SW480 (cell line): ENCODE data around the gene SPEN.

ENCODE experiments used
- DNase-seq: peaks from one replicate; pipeline ENCODE4 v3.0.0-alpha.2; 2016; ENCODE audit warnings: low spot score

SPEN gene

DNA sequence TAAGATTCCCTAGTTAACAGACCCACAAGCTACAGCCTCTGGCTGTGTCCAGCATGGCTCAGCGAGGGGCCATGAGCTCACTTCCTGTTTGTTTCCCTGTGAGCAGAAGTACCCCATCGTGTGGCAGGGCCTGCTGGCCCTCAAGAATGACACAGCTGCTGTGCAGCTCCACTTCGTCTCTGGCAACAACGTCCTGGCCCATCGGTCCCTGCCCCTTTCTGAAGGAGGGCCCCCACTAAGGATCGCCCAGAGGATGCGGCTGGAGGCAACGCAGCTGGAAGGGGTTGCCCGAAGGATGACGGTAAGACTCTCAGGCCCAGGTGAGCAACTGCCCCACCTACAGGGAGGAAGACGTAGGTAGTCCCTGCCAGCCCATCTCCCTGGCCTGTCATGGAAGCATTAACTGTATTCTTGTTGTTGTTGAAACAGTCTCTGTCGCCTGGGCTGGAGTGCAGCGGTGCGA is 90.2 kb downstream of the SPEN start:
- no peak for DNase-seq

GRCh38 chr1:15938628-15939161 is 91.2 kb downstream of the SPEN start:
- DNase-seq = no peak

DNA sequence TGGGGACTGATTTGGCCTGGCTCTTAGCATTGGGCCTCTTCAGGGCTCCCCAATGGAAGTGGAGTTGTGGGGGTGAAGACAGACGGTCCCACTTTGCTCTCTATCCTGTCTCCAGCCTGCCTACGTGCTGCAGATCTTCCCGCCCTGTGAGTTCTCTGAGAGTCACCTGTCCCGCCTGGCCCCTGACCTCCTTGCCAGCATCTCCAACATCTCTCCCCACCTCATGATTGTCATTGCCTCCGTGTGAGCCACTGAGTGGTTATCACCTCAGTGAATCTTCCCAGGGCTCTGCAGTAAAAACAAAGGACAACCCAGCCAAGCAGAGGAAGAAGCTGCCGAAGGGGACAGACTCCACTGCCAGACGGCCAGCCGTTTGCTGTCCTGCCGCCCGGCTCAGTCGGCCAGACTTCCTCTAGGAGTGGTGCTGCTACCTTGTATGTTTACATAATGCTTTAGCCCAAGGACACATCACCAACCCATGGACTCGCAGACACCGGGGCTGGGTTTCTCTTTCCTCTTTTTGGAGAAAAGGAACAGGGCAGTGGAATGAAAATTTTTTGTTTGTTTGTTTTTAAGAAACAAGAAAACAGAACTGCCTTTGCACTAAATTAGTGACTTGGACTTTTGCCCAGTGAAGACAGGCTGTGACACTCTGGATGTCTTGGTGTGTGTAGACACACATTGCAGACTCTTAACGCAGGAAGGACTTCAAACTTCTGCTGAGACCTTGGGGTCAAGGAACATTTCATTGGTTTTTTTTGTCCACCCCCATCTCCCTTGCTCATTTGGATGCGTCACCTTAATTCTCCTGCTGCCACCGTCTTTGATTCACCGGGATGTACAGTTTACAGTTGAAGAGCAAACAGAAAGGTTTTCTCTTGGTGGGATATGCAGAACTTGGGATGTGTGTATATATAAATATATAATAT is 91.9 kb downstream of the SPEN start:
- DNase-seq = no peak

DNA sequence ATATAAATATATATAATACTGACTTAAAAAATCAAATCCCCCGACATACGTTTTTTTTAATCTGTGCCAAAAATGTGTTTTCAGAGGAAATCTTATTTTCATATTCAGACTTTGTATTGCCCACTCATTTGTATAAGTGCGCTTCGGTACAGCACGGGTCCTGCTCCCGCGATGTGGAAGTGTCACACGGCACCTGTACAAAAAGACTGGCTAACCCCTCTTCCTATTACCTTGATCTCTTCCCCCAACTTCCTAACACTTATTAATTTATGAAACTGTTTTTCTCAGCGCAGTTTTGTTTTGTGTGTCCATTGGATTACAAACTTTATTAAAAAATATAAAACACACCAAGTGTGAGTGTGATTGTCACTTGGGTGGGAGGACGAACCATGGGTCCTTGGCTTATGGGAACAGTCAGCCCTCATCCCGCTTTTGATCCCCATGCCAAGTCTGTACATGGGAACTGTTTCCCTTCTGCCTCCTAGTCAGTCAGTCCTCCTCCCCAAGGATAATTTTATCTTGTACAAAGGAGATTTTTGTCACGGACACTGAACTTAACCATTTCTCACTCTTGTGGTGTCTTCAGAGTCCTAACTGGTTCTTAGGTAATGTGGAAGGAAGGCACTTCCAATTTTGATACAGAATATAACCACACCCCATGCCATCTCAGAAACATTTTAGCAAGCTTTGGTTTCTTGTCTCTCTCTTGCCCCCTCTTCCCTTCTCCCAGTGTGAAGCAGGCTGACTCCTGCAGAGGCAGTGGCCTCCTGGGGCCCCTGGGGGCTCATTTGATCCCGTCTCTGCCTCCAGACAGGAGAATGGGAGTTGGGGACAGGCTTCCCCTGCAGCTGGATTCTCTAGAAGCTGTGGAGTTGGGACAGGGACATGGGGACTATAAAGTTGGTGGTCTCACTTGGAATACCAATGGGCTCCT is 92.9 kb downstream of the SPEN start:
- DNase-seq = no peak

DNA sequence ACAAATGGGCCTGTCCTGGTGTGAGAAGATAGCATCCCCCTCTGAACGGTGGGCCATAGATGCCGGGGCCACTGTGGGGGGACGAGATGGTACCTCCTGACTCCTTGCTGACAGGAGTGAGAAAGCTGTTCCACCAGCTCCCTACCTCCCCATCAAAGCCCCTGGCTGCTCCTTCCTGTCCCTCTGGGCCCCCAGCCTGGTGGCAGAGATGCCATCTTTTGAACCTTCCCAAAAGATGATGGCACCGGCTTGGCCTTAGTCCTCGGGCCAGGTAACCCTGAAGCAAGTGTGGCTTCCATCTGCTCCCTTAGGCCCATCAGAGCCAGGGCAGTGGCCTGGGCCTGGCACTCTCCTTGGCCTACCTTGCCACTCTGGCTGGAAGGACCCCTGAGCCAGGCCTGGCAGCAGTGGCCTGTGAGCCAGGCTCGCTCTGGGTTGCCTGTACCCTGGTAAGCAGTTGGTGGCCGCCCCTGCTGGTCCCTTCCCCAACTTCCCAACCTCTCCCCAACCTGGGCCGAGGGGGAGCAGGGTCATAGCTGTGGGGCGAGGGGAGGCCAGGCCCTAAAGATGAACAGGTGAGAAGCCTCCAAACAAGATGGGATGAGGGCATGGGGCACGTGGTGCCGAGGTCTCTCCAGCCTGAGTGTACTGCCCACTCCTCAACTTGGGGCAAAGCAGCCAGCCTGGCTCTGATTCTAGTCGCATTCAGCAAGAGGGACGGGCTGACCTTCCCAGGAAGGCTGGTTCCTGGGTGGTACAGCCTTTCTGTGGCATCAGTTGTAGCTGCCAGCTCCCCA is 93.7 kb downstream of the SPEN start:
- DNase-seq = no peak

DNA sequence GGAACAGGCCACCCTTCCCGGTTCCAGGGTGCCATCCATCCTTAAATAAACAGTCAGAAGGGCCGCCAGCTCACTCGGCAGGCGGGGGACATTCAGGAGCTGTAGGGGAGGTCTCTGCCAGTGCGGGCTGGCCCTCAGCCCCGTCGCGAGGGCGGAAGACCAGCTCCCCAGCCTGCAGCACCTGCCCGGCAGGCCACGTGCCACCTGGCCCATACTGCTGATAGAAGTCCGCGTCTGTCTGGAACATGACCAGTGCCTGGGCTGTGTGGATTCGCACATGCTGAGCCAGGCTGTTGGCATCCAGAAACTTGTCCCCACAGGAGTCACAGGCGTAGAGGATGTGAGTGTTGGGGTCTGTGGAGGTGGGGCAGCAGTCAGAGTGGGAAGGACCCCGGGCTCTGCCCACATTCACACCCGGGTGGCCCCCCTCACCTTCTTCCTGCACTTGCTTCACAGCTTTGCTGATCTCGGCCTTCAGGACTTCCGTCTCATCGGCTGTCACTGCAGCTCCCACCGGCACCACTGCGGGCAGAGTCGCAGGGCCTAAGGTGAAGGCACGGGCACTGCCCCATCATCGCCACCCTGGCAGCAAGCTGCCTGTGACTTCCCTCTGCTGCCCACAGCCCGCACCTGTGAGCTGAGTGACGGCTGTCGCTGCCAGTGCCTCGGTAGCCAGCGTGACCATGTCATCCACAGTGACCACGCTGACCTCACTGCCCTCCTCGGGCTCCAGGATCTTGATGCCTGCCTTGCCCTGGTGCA is 94.6 kb downstream of the SPEN start:
- no peak for DNase-seq

DNA sequence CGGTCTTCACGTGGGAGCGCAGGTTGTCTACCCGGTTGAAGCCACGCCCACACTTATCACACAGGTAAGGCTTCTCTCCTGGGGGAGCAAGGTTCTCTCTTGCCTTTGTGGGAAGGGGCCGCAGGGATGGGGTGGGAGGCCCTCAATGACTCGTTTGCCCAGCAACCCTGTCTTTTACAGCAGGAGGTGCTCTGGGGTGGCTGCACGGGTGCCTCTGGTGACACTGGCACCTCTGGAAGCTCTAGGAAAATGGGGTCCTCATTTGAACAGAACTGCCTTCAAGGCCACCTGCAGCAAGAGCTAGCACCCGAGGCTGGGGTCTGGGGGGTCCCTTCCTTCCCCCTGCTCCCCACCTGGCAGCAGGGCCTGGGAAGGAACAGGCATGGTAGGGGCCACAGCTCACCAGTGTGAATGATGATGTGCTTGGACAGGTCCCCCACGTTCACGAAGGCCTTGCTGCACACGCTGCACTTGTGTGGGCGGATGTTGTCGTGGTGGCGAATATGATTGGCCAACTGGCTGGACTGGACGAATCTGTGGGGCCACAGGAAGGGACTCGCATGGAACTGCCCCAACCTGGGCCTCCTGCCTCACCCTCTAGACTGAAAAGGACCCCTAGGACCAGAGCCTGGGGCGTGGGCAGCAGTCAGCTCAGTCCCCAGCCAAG is 95.3 kb downstream of the SPEN start:
- no peak for DNase-seq

- DNase-seq = no peak
These were observed 96.0 kb downstream of the SPEN start for GRCh38 chr1:15943328-15943991.

DNA sequence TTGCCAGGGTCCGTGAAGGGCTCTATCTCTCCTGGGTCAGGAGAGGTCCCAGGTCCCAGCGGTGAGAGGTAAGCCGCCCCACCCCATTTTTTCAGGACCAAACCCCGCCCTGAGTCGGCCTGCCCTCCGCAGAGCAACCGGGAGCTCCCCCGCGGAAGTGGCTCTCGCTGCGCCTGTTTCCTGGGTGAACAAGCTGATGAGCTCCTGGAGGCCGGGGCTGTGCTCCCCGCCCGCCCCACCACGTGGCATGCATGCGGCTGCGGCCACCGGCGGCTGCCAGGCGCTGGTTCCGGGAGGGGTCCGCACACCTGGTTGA is 96.4 kb downstream of the SPEN start:
- DNase-seq = no peak

- DNase-seq = no peak
These were observed 97.0 kb downstream of the SPEN start for GRCh38 chr1:15944308-15945010.

DNA sequence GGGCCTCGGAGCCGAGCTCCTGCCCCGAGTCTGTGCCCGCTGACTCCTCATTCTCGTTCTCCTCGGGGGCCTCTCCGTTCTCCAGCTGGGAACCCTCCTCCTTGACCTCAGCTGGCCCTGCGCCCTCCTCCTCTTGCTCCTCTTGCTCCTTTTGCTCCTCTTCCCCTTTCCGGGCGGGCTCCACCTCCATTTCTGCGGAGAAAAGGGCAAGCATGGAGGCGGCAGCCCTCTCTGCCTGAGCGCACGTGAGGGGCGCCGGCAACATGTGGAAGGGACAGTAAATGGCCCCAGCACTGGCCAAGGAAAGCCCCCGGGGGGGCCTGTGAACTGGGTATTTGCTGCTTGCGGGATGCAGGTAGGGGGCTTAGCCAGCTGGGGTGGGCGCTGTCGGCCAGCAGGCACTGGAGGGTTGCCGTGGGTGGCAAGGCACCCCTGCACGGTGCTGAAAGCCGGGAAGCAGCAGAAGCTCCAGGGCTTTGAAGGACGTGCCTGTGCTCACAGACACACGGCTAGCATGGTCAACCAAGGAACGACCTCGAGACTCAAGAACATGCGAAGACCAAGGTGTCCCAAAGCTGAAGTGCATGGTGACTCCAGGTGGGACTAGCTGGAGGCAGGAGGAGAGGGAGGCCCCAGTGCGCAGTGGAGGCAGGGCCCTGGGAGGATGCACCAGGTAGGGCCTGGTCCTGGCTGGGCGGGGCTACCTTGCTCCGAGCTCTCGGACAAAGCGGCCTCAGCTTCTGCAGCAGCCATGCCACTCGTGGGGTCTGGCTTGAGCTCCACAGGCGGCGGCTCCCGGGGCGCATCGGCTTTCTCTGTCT is 97.7 kb downstream of the SPEN start:
- no peak for DNase-seq

GRCh38 chr1:15945832-15946448 is 98.4 kb downstream of the SPEN start:
- no peak for DNase-seq

DNA sequence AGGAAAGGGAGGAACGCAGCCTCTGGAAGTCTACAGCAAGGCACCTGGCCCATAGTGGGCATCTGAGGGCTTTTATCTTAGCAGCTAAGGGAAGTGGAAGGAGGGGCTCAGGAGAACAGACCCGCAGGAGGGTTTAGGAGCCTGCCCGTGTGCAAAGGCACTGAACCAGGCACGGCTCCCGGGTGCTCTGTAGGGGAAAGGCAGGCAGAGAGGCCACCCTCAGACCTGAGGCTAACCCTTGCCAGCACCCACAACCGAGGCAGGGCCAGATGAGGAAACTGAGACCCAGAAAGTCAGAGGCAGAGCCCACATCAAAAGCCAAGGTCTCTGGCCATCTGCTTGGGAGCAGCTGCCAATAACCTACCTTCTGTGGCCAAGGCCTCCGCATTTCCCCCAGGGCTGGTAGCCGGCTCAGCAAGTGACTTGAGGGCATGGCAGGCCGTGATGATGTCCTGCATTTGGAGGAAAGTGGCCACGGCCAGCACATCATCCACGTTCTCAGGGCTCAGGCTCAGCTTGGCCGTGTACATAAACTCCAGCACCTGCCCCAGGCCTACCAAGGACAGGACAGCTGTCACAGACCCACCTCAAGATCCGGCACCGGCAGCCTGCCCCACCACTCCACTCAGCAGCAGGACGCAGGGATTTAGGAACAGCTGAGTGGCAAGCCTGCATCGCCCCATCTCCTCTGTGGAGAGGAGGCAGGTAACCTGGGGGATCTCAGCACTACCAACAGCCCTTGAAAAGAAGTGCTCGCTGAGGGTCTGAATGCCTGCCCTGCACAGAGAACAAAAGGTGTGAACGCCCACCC is 99.3 kb downstream of the SPEN start:
- no peak for DNase-seq

DNA sequence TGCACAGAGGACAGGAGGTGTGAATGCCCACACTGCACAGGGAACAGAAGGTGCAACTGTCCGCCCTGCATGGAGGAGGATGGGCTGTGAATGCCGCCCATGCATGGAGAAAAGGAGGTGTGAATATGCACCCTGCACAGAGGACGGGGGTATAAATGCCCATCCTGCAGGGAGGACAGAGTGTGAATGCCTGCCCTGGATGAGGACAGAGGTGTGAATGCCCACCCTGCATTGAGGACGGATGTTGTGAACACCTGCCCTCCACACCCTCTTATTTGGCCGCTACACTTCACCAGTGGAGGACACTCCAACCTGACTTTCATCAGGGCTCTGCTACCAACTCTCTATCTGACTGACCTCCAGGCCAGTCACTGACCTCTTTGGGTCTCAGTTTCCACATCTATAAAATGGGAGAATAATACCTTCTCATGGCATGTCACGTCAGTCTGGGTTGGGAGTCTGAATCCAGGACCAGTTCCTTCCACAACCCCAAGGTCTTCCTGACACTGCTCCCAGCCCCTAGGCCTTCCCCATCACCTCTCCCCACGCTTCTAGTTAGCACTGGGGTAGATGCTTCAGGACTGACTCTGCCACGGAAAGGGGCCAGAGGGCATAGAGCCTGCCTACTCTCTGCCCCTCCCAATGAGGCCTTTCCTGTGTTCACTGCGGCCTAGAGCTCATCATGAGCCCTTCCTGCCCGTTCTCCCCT is 100.0 kb downstream of the SPEN start:
- no peak for DNase-seq

DNA sequence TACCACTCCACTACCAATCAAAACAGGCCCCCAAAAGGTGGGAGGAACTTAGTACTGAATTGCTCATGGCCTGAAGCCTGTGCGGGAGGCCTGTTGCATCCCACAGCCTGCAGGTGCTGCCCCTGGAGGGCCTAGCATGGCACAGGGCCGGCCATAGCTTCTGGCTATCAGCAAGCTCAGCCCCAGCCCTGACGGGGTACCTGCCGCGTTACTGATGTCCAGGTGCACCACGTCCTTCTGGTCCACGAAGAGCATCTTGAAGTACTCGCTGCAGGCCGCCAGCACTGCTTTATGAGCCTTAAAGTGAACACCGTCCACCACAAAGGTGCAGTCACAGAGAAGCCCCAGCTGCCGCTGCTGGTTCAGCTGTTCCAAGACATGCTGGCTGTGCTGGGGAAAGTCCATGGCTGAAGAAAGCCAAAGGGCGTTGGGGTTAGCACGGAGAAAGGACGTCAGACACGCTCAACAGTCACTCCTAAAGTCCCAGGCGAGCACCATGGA is 100.6 kb downstream of the SPEN start:
- no peak for DNase-seq
